ENCODE data around the gene CCDC47.

Gene CCDC47

DNA sequence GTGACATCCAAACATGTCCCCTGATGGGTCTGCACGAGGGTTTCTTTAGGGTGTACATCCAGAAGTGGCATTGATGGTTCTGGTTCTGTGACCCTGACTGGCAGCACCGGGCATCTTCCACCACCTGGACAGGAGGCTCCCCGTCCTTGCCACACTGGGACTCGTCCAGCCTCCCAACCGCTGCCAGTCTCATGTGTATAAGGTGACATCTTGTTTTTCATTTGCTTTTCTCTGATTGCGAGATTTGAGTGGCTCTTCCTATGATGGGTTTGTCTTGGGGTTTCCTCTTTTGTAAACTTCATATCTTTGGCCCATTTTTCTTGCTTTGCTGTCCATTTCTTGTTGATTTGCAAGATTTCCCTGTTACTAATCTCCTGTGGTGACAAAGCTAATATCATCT lies 64.3 kb downstream of the CCDC47 start:
- no peak overlapping the region for H3K4me3 ChIP-seq (ENCODE audit: low read depth, low read length)
- TF ChIP-seq, protein P1, sequence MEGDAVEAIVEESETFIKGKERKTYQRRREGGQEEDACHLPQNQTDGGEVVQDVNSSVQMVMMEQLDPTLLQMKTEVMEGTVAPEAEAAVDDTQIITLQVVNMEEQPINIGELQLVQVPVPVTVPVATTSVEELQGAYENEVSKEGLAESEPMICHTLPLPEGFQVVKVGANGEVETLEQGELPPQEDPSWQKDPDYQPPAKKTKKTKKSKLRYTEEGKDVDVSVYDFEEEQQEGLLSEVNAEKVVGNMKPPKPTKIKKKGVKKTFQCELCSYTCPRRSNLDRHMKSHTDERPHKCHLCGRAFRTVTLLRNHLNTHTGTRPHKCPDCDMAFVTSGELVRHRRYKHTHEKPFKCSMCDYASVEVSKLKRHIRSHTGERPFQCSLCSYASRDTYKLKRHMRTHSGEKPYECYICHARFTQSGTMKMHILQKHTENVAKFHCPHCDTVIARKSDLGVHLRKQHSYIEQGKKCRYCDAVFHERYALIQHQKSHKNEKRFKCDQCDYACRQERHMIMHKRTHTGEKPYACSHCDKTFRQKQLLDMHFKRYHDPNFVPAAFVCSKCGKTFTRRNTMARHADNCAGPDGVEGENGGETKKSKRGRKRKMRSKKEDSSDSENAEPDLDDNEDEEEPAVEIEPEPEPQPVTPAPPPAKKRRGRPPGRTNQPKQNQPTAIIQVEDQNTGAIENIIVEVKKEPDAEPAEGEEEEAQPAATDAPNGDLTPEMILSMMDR (IDR thresholded peaks at IDR 0.05; ENCODE audit: control insufficient read depth, extremely low read depth, insufficient read depth), result no peak
- no peak for DNase-seq (ENCODE audit: low read depth)

DNA sequence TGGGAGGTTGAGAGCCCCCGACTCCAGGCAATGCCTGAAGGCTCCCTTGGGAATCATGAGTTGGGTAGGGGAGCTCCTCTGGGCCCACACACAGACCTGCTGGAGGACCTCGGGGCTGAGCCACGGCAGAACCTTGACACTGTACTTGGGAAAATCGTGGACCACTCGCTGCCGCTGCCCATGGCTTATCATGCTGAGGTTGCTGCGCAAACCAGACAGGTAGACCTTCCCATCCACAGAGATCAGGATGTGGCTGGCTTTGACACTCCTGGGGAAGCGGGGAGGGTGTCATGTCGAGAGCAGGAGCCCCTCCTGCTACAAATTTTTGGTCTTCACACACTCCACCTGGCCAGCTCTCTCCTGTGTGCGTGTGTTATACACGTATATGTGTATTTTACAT lies 66.2 kb downstream of the CCDC47 start:
- H3K4me3 ChIP-seq (ENCODE audit: low read depth, low read length), result no peak overlapping the region
- TF ChIP-seq, protein P1 (IDR thresholded peaks at IDR 0.05; ENCODE audit: control insufficient read depth, extremely low read depth, insufficient read depth), result no peak
- DNase-seq (ENCODE audit: low read depth), result no peak

DNA sequence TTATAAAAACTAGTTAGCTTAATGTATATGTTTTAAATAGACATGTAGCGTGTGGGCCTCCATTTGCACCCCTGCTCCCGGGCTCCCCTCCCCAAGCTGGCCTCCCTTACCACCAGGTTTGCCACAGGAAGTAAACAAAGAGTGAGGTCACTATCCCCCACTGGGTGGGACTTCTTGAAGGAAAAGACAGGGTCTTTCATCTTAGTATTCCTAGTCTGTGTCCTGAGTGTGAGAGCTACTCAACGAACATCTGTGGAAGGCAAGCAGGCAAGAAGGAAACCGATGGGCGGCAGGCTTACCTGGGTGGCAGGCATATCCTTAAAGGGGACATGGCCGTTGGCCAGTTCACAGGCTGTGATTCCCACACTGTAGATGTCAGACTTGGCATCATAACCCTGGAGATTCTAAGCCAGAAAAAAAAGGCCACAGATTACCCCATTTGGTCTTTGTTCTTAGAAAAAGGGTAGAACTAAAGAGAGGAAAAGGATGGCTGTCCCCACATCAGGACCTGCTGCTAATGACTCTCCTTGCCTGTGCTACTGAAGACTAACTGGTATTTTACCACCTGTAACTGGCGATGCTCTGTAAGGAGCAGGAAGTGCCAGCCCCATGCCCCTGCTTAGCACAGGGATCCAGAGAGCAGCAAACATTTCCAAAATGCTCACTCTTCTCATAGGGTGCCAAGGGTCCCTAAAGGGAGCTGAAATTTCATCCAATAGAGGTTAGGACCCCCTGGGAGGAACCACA lies 66.9 kb downstream of the CCDC47 start:
- DNase-seq (ENCODE audit: low read depth), result no peak
- no peak overlapping the region for H3K4me3 ChIP-seq (ENCODE audit: low read depth, low read length)
- TF ChIP-seq, protein P1 (IDR thresholded peaks at IDR 0.05; ENCODE audit: control insufficient read depth, extremely low read depth, insufficient read depth), result no peak

DNA sequence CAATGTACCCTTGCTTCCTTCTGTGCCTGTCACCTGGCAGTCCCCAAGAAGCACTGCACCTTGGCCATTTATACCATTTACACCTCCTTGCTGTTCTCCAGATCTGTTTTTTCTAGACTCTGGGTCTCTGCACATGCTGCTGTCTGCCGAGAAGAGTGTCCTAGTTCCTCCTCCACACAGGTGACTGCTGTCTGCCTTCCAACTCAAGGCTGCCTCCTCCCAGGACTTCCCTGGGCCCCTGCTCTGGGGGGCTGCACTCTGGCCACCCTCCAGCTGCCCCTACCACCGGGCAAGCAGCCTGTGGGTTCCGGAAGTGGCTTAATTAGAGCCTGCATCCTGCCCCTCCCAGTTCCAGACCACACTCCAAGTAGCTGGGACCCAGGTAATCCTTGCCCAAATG lies 67.7 kb downstream of the CCDC47 start:
- TF ChIP-seq, protein P1 (IDR thresholded peaks at IDR 0.05; ENCODE audit: control insufficient read depth, extremely low read depth, insufficient read depth), result no peak
- DNase-seq (ENCODE audit: low read depth), result no peak
- no peak overlapping the region for H3K4me3 ChIP-seq (ENCODE audit: low read depth, low read length)

DNA sequence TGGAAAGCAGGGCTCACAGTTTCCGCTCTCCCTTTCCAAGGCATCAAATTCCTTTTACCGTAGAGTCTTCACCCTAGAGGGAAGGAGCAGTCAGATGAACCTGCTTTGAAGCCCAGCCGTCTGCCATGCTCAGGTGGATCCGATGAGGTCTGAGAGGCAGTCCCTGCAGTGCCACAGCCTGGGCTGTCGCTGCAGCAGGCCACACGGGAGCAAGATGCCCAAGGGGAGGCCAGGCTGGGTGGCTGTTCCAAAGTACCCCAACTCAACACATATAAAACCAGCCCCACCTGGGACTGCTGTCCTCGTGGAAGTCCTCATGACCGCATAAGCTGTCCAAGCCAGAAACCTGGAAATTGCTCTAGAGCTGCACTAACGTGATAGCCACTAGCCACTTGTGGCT lies 68.6 kb downstream of the CCDC47 start:
- no peak overlapping the region for H3K4me3 ChIP-seq (ENCODE audit: low read depth, low read length)
- DNase-seq (ENCODE audit: low read depth), result no peak
- TF ChIP-seq, protein P1 (IDR thresholded peaks at IDR 0.05; ENCODE audit: control insufficient read depth, extremely low read depth, insufficient read depth), result no peak

DNA sequence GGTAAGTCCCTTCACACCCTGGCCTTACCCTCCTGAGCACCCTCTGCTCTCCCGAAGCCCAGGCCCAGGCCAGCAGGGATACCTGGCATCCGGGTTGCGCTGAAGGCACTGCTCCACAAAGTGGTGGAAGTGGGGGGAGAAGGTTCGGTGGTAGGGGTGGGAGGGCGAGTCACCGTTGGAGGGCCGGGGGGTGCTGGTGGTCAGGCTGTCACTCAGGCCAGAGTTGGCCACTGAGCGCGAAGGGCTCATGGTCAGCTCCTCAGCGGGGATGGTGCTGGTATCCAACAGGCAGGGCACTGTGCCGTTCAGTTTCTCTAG lies 69.2 kb downstream of the CCDC47 start:
- TF ChIP-seq, protein P1 (IDR thresholded peaks at IDR 0.05; ENCODE audit: control insufficient read depth, extremely low read depth, insufficient read depth), result no peak
- no peak for DNase-seq (ENCODE audit: low read depth)
- H3K4me3 ChIP-seq (ENCODE audit: low read depth, low read length), result no peak overlapping the region
